ENCODE data around the gene MARCHF4. TPM values are rescaled to one million over a fixed set of nuclear protein-coding genes. Genes with fewer than 3 reads are reported as not detected.

Gene MARCHF4
- total RNA-seq, 1 experiment from 2014 or later: not detected

- Histone ChIP-seq H3K27me3 (ENCODE audit: insufficient read depth, low read length) (no peaks in the 10 kb centered on the region), H3K4me1 (ENCODE audit: control insufficient read depth in 1 of 2, insufficient read depth in 2 of 2, low read length in 2 of 2) (peaks cover 0 to 7% of the 10 kb centered on the region in 2 experiments; a peak in 2 of 4 replicates), H3K4me2 (ENCODE audit: low read length) (no peak overlapping the region), H3K27ac (ENCODE audit: low read depth, low read length) (no peak overlapping the region), H3K9ac (ENCODE audit: low read length) (no peak overlapping the region), H3K9me3 (ENCODE audit: control insufficient read depth in 1 of 2, insufficient read depth in 1 of 2, low read depth in 1 of 2, low read length in 2 of 2) (no peaks in the 10 kb centered on the region), H3K4me3 (replicated peaks in 1 of 2; ENCODE audit: low read depth in 1 of 2, low read length in 2 of 2) (no peak overlapping the region), H3K36me3 (ENCODE audit: control insufficient read depth in 1 of 2, insufficient read depth in 2 of 2, low read length in 2 of 2) (no peaks in the 10 kb centered on the region), H3K79me2 (ENCODE audit: insufficient read depth, low read length) (no peaks in the 10 kb centered on the region), H2AFZ (ENCODE audit: low read depth, low read length, poor library complexity, severe bottlenecking) (no peak overlapping the region), H3K9me2 (ENCODE audit: insufficient read depth) (no peaks in the 10 kb centered on the region), H4K20me1 (ENCODE audit: insufficient read depth) (no peaks in the 10 kb centered on the region)
- intact Hi-C loops (cut with micrococcal nuclease): no loop called here
- BruUV-seq (replicated peaks): no TSS peak
- ChIA-PET POLR2A (no interaction called here), RAD21 (ENCODE audit: low non-redundant PET in 1 of 2, low total read pairs in 2 of 2, uncharacterized antibody in 2 of 2, unreplicated experiment in 2 of 2) (no interaction called here), CTCF (no interaction called here)
- TF ChIP-seq EZH2phosphoT487 (IDR thresholded peaks at IDR 0.05; ENCODE audit: borderline replicate concordance) (no peak), ZFX (IDR thresholded peaks at IDR 0.05) (no peak), POLR2A (IDR thresholded peaks at IDR 0.05; ENCODE audit: borderline replicate concordance, extremely low read depth, insufficient read depth, insufficient read length) (no peak), SRF (IDR thresholded peaks at IDR 0.05; ENCODE audit: low read depth) (no peak), POLR2AphosphoS5 (IDR thresholded peaks at IDR 0.05; ENCODE audit: low read depth, low read length) (no peak), ELF1 (IDR thresholded peaks at IDR 0.05; ENCODE audit: borderline replicate concordance, low read depth) (no peak), SP1 (IDR thresholded peaks at IDR 0.05; ENCODE audit: low read depth) (no peak), EZH2 (IDR thresholded peaks at IDR 0.05) (no peak), ZBTB33 (IDR thresholded peaks at IDR 0.05; ENCODE audit: extremely low read depth, insufficient replicate concordance, low read length) (no peak), SIN3A (IDR thresholded peaks at IDR 0.05; ENCODE audit: low read depth) (no peak), RAD21 (IDR thresholded peaks at IDR 0.05; ENCODE audit: low read depth) (no peak), JUND (IDR thresholded peaks at IDR 0.05) (no peak)
- ATAC-seq (no peak), DNase-seq (ENCODE audit: low read depth, low spot score) (no peak)
Measured at GRCh38 chr2:216387262-216387661, 15.0 kb upstream of the MARCHF4 start.

All from HCT116 (cell line).